ENCODE results near the gene LSM7.

Gene LSM7

DNA sequence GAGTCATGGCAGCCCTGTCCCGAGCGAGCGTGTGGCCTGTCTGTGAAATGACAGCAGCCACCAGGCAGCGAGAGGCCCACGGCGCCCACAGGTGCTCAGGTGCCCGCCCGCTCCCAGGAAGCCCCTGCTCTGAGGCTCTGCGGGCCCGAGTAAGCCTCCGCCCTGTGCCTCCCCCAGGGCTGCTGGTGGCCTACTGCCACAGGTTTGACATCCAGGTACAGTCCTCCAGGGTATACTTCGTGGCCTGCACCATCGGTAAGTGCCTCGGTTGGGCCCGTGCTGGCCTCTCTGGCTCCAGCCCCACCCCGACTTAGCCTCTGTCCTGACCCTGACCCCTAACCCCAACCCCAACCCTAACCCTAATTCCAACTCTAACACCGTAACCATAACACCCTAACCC lies 16.7 kb upstream of the LSM7 start:
- Histone ChIP-seq H3K27me3 (ENCODE audit: insufficient read depth, low read length) (no peaks in the 10 kb centered on the region), H3F3A (ENCODE audit: insufficient read depth, low read length) (no peaks in the 10 kb centered on the region), H2AFZ (ENCODE audit: low read length) (no peak overlapping the region), H3K9me3 (ENCODE audit: low read length) (no peaks in the 10 kb centered on the region), H3K4me3 (ENCODE audit: low read depth, low read length, poor library complexity, severe bottlenecking) (no peak overlapping the region), H3K4me2 (ENCODE audit: low read length) (no peak overlapping the region), H3K9ac (ENCODE audit: low read length) (no peak overlapping the region), H3K4me1 (ENCODE audit: insufficient read depth, low read length, severe bottlenecking) (no peaks in the 10 kb centered on the region), H3K79me2 (ENCODE audit: insufficient read depth, low read length) (no peaks in the 10 kb centered on the region), H3K27ac (ENCODE audit: low read depth, low read length, poor library complexity, severe bottlenecking) (no peak overlapping the region), H4K20me1 (ENCODE audit: insufficient read depth, low read length) (no peaks in the 10 kb centered on the region), H3K36me3 (ENCODE audit: insufficient read depth, low read length) (peaks cover 58% of the 10 kb centered on the region), H3K9me2 (ENCODE audit: low read depth, low read length) (no peaks in the 10 kb centered on the region)
- TF ChIP-seq, protein P1, sequence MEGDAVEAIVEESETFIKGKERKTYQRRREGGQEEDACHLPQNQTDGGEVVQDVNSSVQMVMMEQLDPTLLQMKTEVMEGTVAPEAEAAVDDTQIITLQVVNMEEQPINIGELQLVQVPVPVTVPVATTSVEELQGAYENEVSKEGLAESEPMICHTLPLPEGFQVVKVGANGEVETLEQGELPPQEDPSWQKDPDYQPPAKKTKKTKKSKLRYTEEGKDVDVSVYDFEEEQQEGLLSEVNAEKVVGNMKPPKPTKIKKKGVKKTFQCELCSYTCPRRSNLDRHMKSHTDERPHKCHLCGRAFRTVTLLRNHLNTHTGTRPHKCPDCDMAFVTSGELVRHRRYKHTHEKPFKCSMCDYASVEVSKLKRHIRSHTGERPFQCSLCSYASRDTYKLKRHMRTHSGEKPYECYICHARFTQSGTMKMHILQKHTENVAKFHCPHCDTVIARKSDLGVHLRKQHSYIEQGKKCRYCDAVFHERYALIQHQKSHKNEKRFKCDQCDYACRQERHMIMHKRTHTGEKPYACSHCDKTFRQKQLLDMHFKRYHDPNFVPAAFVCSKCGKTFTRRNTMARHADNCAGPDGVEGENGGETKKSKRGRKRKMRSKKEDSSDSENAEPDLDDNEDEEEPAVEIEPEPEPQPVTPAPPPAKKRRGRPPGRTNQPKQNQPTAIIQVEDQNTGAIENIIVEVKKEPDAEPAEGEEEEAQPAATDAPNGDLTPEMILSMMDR (IDR thresholded peaks at IDR 0.05; ENCODE audit: low read length): no peak
- TF ChIP-seq EZH2 (IDR thresholded peaks at IDR 0.05; ENCODE audit: borderline replicate concordance, low read length): no peak

DNA sequence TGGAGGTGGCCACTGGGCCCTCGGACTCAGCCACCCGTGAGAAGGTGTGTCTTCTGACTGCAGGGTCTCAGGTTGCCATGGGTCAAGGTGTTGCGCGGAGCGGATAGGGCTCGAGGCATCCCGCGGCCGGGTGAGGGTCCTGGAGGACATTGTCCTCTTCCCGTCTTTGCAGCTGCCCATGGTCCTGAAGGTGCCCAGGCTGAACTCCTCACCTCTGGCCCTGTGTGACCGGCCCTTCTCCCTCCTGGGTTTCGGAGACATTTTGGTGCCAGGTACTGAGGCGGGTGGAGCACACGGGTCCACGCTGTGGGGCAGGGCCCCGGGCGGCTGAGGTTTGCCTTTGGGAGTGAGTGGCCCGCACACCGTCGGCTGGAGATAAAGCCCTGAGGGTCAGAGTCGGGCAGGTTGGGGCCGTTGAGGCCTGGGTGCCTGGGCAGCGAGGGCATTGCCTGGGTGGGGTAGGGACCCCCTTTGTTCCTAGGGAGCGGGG lies 16.0 kb upstream of the LSM7 start:
- H3K4me3 ChIP-seq (ENCODE audit: low read depth, low read length, poor library complexity, severe bottlenecking): no peak overlapping the region
- no peak overlapping the region for H3K27ac ChIP-seq (ENCODE audit: low read depth, low read length, poor library complexity, severe bottlenecking)
- H3K79me2 ChIP-seq (ENCODE audit: insufficient read depth, low read length): no peaks in the 10 kb centered on the region
- H3K4me1 ChIP-seq (ENCODE audit: insufficient read depth, low read length, severe bottlenecking): no peaks in the 10 kb centered on the region
- H3K27me3 ChIP-seq (ENCODE audit: insufficient read depth, low read length): no peaks in the 10 kb centered on the region
- H3K9me3 ChIP-seq (ENCODE audit: low read length): no peaks in the 10 kb centered on the region
- H3K9ac ChIP-seq (ENCODE audit: low read length): no peak overlapping the region
- H3K4me2 ChIP-seq (ENCODE audit: low read length): no peak overlapping the region
- TF ChIP-seq, protein P1 (IDR thresholded peaks at IDR 0.05; ENCODE audit: low read length): no peak
- TF ChIP-seq EZH2 (IDR thresholded peaks at IDR 0.05; ENCODE audit: borderline replicate concordance, low read length): no peak
- H3K36me3 ChIP-seq (ENCODE audit: insufficient read depth, low read length): peaks cover 59% of the 10 kb centered on the region
- no peaks in the 10 kb centered on the region for H4K20me1 ChIP-seq (ENCODE audit: insufficient read depth, low read length)
- no peaks in the 10 kb centered on the region for H3F3A ChIP-seq (ENCODE audit: insufficient read depth, low read length)
- H2AFZ ChIP-seq (ENCODE audit: low read length): no peak overlapping the region
- no peaks in the 10 kb centered on the region for H3K9me2 ChIP-seq (ENCODE audit: low read depth, low read length)

DNA sequence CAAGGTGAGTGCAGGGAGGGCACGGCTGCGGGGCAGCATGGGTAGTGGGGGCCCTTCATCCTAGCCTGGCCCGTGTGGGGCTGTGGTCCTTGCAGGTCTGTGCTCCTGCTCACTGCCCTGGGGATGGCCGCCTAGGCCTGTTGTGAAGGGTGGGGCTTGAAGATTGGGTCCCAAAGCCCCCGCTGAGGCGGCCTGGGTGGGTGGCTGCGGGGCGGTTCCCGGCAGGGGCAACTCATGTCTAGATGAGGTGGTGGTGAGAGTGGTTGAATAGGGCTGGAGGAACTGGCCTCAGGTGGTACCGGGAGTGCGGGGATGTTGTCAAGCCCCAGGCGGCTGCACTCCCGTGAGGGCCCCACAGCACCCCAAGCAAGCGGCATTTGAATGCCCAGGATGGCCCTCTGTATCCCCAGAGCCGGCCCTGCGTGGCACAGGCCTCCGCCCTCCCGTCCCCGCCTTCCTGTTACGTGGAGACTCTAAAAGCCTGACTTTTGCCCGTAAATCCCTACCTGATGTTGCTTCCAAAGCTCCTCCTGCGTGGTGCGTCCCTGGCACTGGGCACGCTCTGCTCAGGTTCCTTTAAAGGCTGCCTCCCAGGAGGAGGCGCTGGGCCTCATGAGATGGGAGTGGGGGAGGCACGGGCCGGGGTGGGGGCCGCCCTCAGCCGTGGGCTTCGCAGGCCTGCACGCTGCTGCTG lies 15.1 kb upstream of the LSM7 start:
- no peak overlapping the region for H2AFZ ChIP-seq (ENCODE audit: low read length)
- H4K20me1 ChIP-seq (ENCODE audit: insufficient read depth, low read length): no peaks in the 10 kb centered on the region
- no peaks in the 10 kb centered on the region for H3K9me3 ChIP-seq (ENCODE audit: low read length)
- no peaks in the 10 kb centered on the region for H3K9me2 ChIP-seq (ENCODE audit: low read depth, low read length)
- H3K9ac ChIP-seq (ENCODE audit: low read length): no peak overlapping the region
- no peak overlapping the region for H3K4me2 ChIP-seq (ENCODE audit: low read length)
- H3F3A ChIP-seq (ENCODE audit: insufficient read depth, low read length): no peaks in the 10 kb centered on the region
- no peak overlapping the region for H3K27ac ChIP-seq (ENCODE audit: low read depth, low read length, poor library complexity, severe bottlenecking)
- no peaks in the 10 kb centered on the region for H3K4me1 ChIP-seq (ENCODE audit: insufficient read depth, low read length, severe bottlenecking)
- H3K27me3 ChIP-seq (ENCODE audit: insufficient read depth, low read length): no peaks in the 10 kb centered on the region
- TF ChIP-seq EZH2 (IDR thresholded peaks at IDR 0.05; ENCODE audit: borderline replicate concordance, low read length): no peak
- TF ChIP-seq, protein P1 (IDR thresholded peaks at IDR 0.05; ENCODE audit: low read length): no peak
- H3K79me2 ChIP-seq (ENCODE audit: insufficient read depth, low read length): no peaks in the 10 kb centered on the region
- H3K36me3 ChIP-seq (ENCODE audit: insufficient read depth, low read length): peaks cover 61% of the 10 kb centered on the region
- H3K4me3 ChIP-seq (ENCODE audit: low read depth, low read length, poor library complexity, severe bottlenecking): no peak overlapping the region

Measured in OCI-LY1 (cell line).